ENCODE data around the gene MKRN1. TPM values are rescaled to one million over a fixed set of nuclear protein-coding genes. Genes with fewer than 3 reads are reported as not detected.

The MKRN1 gene
- total and polyA plus RNA-seq, 4 donors = 18.7 to 103 (median 29.2) TPM

DNA sequence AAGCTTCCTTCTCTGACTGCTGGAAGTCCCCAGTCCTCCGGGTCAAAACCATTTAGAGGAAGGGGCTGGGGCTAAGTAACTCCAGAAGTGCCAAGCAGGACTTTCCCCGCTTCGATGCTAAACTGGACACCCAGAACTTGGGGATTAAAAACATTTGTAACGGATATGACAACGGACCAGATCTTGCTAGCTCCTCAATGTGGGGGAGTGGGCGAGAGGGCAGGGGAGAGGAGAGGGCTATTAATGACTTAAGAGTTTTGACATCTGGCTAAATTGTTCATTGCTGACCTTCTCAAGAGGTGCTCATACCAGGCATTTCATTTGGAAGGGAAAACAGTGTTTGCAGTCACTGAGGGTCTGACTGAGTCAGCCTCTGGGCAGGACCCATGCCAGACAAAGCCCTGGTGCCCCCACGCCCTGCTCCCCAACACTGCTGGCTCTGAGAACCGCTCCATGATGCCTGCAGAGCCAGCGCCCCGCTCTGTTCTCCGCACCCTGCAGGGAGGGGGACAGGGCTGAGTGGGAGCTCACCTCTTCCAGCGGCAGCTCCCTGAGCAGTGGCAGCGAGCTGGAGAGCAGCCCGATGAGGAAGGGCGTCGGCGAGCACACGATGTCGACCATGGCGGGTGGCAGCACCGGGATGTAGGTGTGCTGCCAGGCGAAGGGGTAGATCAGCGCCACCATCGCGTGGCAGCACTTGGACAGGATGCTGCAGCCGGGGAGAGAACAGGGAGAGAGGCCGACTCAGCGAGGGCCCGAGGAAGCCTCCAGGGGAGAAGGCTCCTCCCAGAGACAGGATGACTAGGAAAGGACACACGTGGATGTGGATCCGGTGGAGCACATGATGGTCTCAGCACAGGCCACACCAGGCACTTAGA lies 47.7 kb upstream of the MKRN1 start:
- Histone ChIP-seq H3K4me3 (ENCODE audit: low read depth in 1 of 3, low read length in 3 of 3) (no peak overlapping the region), H3K27me3 (ENCODE audit: control insufficient read depth in 4 of 4, insufficient read depth in 4 of 4, low read length in 3 of 4) (no peaks in the 10 kb centered on the region), H3K4me1 (ENCODE audit: control insufficient read depth in 4 of 4, insufficient read depth in 4 of 4, low read length in 3 of 4) (no peaks in the 10 kb centered on the region), H3K36me3 (ENCODE audit: control insufficient read depth in 4 of 4, insufficient read depth in 3 of 4, low read depth in 1 of 4, low read length in 3 of 4) (no peaks in the 10 kb centered on the region), H3K9ac (ENCODE audit: low read depth in 1 of 2, low read length in 2 of 2) (no peak overlapping the region), H3K27ac (ENCODE audit: low read depth in 1 of 2, low read length in 2 of 2) (no peak overlapping the region), H3K9me3 (ENCODE audit: control insufficient read depth in 4 of 4, low read length in 3 of 4) (no peaks in the 10 kb centered on the region)
- 87% methylated on average over 31 of the region's 31 CpGs for WGBS
- no peak for TF ChIP-seq EGR1 (IDR thresholded peaks at IDR 0.05; ENCODE audit: low read depth in 2 of 2)
- TF ChIP-seq, protein P1, sequence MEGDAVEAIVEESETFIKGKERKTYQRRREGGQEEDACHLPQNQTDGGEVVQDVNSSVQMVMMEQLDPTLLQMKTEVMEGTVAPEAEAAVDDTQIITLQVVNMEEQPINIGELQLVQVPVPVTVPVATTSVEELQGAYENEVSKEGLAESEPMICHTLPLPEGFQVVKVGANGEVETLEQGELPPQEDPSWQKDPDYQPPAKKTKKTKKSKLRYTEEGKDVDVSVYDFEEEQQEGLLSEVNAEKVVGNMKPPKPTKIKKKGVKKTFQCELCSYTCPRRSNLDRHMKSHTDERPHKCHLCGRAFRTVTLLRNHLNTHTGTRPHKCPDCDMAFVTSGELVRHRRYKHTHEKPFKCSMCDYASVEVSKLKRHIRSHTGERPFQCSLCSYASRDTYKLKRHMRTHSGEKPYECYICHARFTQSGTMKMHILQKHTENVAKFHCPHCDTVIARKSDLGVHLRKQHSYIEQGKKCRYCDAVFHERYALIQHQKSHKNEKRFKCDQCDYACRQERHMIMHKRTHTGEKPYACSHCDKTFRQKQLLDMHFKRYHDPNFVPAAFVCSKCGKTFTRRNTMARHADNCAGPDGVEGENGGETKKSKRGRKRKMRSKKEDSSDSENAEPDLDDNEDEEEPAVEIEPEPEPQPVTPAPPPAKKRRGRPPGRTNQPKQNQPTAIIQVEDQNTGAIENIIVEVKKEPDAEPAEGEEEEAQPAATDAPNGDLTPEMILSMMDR (IDR thresholded peaks at IDR 0.05; ENCODE audit: low read depth, low read length, missing input control) = no peak
- TF ChIP-seq FOXA2 (IDR thresholded peaks at IDR 0.05) = no peak
- no peak for TF ChIP-seq TAF1 (conservative IDR thresholded peaks at IDR 0.05)
- TF ChIP-seq FOXA1 (IDR thresholded peaks at IDR 0.05) = no peak
- TF ChIP-seq, protein P2, sequence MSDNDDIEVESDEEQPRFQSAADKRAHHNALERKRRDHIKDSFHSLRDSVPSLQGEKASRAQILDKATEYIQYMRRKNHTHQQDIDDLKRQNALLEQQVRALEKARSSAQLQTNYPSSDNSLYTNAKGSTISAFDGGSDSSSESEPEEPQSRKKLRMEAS (IDR thresholded peaks at IDR 0.05) = no peak
- TF ChIP-seq RXRA (IDR thresholded peaks at IDR 0.05) = no peak
- no peak for TF ChIP-seq HNF4A (conservative IDR thresholded peaks at IDR 0.05)
- TF ChIP-seq HNF4G (IDR thresholded peaks at IDR 0.05) = no peak
- TF ChIP-seq YY1 (IDR thresholded peaks at IDR 0.05) = no peak
- no peak for TF ChIP-seq JUND (IDR thresholded peaks at IDR 0.05)
- TF ChIP-seq NR2F2 (IDR thresholded peaks at IDR 0.05) = no peak
- TF ChIP-seq RAD21 (IDR thresholded peaks at IDR 0.05) = no peak
- TF ChIP-seq, protein P3, sequence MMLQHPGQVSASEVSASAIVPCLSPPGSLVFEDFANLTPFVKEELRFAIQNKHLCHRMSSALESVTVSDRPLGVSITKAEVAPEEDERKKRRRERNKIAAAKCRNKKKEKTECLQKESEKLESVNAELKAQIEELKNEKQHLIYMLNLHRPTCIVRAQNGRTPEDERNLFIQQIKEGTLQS (IDR thresholded peaks at IDR 0.05) = no peak
- TF ChIP-seq, protein P4, sequence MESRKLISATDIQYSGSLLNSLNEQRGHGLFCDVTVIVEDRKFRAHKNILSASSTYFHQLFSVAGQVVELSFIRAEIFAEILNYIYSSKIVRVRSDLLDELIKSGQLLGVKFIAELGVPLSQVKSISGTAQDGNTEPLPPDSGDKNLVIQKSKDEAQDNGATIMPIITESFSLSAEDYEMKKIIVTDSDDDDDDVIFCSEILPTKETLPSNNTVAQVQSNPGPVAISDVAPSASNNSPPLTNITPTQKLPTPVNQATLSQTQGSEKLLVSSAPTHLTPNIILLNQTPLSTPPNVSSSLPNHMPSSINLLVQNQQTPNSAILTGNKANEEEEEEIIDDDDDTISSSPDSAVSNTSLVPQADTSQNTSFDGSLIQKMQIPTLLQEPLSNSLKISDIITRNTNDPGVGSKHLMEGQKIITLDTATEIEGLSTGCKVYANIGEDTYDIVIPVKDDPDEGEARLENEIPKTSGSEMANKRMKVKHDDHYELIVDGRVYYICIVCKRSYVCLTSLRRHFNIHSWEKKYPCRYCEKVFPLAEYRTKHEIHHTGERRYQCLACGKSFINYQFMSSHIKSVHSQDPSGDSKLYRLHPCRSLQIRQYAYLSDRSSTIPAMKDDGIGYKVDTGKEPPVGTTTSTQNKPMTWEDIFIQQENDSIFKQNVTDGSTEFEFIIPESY (IDR thresholded peaks at IDR 0.05) = no peak
- no peak for DNase-seq (ENCODE audit: low spot score)

DNA sequence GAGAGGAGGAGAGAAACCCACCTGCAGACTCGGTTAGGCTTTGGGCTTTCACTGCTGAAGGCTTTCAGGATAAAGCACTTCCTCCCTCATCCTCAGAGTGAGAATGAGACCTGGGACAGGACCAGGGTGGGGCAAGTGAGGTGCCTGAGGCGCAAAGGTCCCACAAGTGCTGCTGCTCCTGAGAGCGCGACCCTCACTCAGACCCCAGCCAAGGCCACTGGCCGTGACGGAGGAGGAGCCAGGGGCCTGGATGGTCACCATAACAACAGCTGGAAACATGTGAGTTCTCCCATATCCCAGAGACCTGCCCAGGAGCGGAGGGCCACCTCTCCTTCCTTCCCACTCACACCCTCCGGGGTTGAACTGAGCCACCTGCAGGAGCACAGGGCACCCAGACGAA lies 46.9 kb upstream of the MKRN1 start:
- 86% methylated on average over 9 of the region's 9 CpGs for WGBS
- no peak for DNase-seq (ENCODE audit: low spot score)
- H3K9ac ChIP-seq (ENCODE audit: low read depth in 1 of 2, low read length in 2 of 2) = no peak overlapping the region
- TF ChIP-seq HNF4G (IDR thresholded peaks at IDR 0.05) (no peak), EGR1 (IDR thresholded peaks at IDR 0.05; ENCODE audit: low read depth in 2 of 2) (no peak), YY1 (IDR thresholded peaks at IDR 0.05) (no peak), TAF1 (conservative IDR thresholded peaks at IDR 0.05) (no peak), JUND (IDR thresholded peaks at IDR 0.05) (no peak), HNF4A (conservative IDR thresholded peaks at IDR 0.05) (no peak), FOXA2 (IDR thresholded peaks at IDR 0.05) (no peak), NR2F2 (IDR thresholded peaks at IDR 0.05) (no peak), FOXA1 (IDR thresholded peaks at IDR 0.05) (no peak), RXRA (IDR thresholded peaks at IDR 0.05) (no peak), SP1 (IDR thresholded peaks at IDR 0.05) (no peak)
- TF ChIP-seq, protein P4 (IDR thresholded peaks at IDR 0.05) = no peak
- TF ChIP-seq, protein P5, sequence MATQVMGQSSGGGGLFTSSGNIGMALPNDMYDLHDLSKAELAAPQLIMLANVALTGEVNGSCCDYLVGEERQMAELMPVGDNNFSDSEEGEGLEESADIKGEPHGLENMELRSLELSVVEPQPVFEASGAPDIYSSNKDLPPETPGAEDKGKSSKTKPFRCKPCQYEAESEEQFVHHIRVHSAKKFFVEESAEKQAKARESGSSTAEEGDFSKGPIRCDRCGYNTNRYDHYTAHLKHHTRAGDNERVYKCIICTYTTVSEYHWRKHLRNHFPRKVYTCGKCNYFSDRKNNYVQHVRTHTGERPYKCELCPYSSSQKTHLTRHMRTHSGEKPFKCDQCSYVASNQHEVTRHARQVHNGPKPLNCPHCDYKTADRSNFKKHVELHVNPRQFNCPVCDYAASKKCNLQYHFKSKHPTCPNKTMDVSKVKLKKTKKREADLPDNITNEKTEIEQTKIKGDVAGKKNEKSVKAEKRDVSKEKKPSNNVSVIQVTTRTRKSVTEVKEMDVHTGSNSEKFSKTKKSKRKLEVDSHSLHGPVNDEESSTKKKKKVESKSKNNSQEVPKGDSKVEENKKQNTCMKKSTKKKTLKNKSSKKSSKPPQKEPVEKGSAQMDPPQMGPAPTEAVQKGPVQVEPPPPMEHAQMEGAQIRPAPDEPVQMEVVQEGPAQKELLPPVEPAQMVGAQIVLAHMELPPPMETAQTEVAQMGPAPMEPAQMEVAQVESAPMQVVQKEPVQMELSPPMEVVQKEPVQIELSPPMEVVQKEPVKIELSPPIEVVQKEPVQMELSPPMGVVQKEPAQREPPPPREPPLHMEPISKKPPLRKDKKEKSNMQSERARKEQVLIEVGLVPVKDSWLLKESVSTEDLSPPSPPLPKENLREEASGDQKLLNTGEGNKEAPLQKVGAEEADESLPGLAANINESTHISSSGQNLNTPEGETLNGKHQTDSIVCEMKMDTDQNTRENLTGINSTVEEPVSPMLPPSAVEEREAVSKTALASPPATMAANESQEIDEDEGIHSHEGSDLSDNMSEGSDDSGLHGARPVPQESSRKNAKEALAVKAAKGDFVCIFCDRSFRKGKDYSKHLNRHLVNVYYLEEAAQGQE (IDR thresholded peaks at IDR 0.05) = no peak
- TF ChIP-seq, protein P3 (IDR thresholded peaks at IDR 0.05) = no peak
- TF ChIP-seq, protein P1 (IDR thresholded peaks at IDR 0.05; ENCODE audit: low read depth, low read length, missing input control) = no peak

More for the DNA sequence above, 46.9 kb upstream of the MKRN1 start:
- H3K36me3 ChIP-seq (ENCODE audit: control insufficient read depth in 4 of 4, insufficient read depth in 3 of 4, low read depth in 1 of 4, low read length in 3 of 4) = no peaks in the 10 kb centered on the region
- no peak overlapping the region for H3K4me3 ChIP-seq (ENCODE audit: low read depth in 1 of 3, low read length in 3 of 3)
- no peak overlapping the region for H3K27ac ChIP-seq (ENCODE audit: low read depth in 1 of 2, low read length in 2 of 2)
- no peaks in the 10 kb centered on the region for H3K27me3 ChIP-seq (ENCODE audit: control insufficient read depth in 4 of 4, insufficient read depth in 4 of 4, low read length in 3 of 4)
- no peaks in the 10 kb centered on the region for H3K4me1 ChIP-seq (ENCODE audit: control insufficient read depth in 4 of 4, insufficient read depth in 4 of 4, low read length in 3 of 4)
- H3K9me3 ChIP-seq (ENCODE audit: control insufficient read depth in 4 of 4, low read length in 3 of 4) = no peaks in the 10 kb centered on the region

Measured in liver (tissue), 9 donors.